Measurements from ENCODE around the gene NOCT.
"Not testable (repeated sequence)": the region's sequence is repeated elsewhere in the genome, so short reads cannot be mapped to it uniquely, and the experiment has no call there.

NOCT gene

GRCh38 chr4:139053909-139054308, 38.3 kb downstream of the NOCT start:
- DNase-seq = no peak

GRCh38 chr4:139054791-139055505, 39.4 kb downstream of the NOCT start:
- DNase-seq = no peak

GRCh38 chr4:139059026-139059425, 43.4 kb downstream of the NOCT start:
- DNase-seq = not testable (repeated sequence)

- DNase-seq = no peak
These were observed 45.0 kb downstream of the NOCT start for GRCh38 chr4:139060591-139060990.

- no peak for DNase-seq
These were observed 60.6 kb downstream of the NOCT start for GRCh38 chr4:139076016-139076744.

- no peak for DNase-seq
These were observed 62.2 kb downstream of the NOCT start for GRCh38 chr4:139077567-139078355.

- no peak for DNase-seq
These were observed 63.3 kb downstream of the NOCT start for GRCh38 chr4:139078926-139079325.

GRCh38 chr4:139082750-139083606, 67.4 kb downstream of the NOCT start:
- peak; percentile 95 for DNase-seq

- peak; percentile 50 for DNase-seq
These were observed 68.0 kb downstream of the NOCT start for GRCh38 chr4:139083607-139083955.

- DNase-seq = peak; percentile 85
These were observed 68.6 kb downstream of the NOCT start for GRCh38 chr4:139083956-139084803.

- no peak for DNase-seq
These were observed 69.2 kb downstream of the NOCT start for GRCh38 chr4:139084804-139085093.

- DNase-seq = peak; percentile 7
These were observed 69.6 kb downstream of the NOCT start for GRCh38 chr4:139085141-139085540.

- no peak for DNase-seq
These were observed 76.7 kb downstream of the NOCT start for GRCh38 chr4:139092271-139092670.

Data from GF-D8 (cell line).